ENCODE results near the gene FAM180B.

FAM180B gene

GRCh38 chr11:47611348-47611794 is 24.9 kb downstream of the FAM180B start:
- Histone ChIP-seq H3K27me3 (ENCODE audit: insufficient read depth, insufficient read length) (no peaks in the 10 kb centered on the region), H3K36me3 (ENCODE audit: insufficient read depth, insufficient read length, low read length) (peaks cover 17% of the 10 kb centered on the region), H3K9me3 (ENCODE audit: insufficient read depth, low read length) (no peaks in the 10 kb centered on the region), H3K4me1 (ENCODE audit: insufficient read depth, insufficient read length) (no peaks in the 10 kb centered on the region), H3K4me3 (ENCODE audit: insufficient read length, low read depth) (no peak overlapping the region), H3K9ac (ENCODE audit: insufficient read length, low read depth) (no peak overlapping the region)
- TF ChIP-seq SUZ12 (IDR thresholded peaks at IDR 0.05; ENCODE audit: extremely low read depth, insufficient read depth, insufficient read length) (no peak), YY1 (IDR thresholded peaks at IDR 0.05; ENCODE audit: insufficient read depth, insufficient read length) (no peak), ZNF274 (IDR thresholded peaks at IDR 0.05; ENCODE audit: low read depth, low read length) (no peak)
- no peak for DNase-seq (ENCODE audit: low read depth, low spot score)

DNA sequence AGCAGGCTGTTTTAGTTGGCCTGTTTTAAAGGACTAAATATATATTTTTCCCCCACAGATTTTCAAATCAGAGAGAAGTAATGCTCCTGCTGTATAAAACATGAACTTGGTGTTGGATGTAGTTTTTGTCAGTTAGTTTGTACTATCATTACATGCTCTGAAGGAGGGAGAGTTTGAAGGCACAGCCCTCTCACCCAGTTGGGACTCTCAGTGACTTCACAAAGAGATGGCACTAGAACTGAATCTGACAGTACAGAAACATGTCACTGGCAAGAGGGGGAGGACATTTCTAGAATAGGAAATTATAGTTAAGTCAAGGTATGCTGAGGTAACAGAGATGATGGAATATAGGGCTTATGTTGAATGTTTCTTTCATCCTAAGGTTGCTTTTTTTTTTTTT is 28.8 kb downstream of the FAM180B start:
- DNase-seq (ENCODE audit: low read depth, low spot score) = no peak
- Histone ChIP-seq H3K36me3 (ENCODE audit: insufficient read depth, insufficient read length, low read length) (peaks cover 53% of the 10 kb centered on the region), H3K27me3 (ENCODE audit: insufficient read depth, insufficient read length) (no peaks in the 10 kb centered on the region), H3K9me3 (ENCODE audit: insufficient read depth, low read length) (no peaks in the 10 kb centered on the region), H3K9ac (ENCODE audit: insufficient read length, low read depth) (no peak overlapping the region), H3K4me3 (ENCODE audit: insufficient read length, low read depth) (no peak overlapping the region), H3K4me1 (ENCODE audit: insufficient read depth, insufficient read length) (no peaks in the 10 kb centered on the region)
- TF ChIP-seq SUZ12 (IDR thresholded peaks at IDR 0.05; ENCODE audit: extremely low read depth, insufficient read depth, insufficient read length) (no peak), YY1 (IDR thresholded peaks at IDR 0.05; ENCODE audit: insufficient read depth, insufficient read length) (no peak)

DNA sequence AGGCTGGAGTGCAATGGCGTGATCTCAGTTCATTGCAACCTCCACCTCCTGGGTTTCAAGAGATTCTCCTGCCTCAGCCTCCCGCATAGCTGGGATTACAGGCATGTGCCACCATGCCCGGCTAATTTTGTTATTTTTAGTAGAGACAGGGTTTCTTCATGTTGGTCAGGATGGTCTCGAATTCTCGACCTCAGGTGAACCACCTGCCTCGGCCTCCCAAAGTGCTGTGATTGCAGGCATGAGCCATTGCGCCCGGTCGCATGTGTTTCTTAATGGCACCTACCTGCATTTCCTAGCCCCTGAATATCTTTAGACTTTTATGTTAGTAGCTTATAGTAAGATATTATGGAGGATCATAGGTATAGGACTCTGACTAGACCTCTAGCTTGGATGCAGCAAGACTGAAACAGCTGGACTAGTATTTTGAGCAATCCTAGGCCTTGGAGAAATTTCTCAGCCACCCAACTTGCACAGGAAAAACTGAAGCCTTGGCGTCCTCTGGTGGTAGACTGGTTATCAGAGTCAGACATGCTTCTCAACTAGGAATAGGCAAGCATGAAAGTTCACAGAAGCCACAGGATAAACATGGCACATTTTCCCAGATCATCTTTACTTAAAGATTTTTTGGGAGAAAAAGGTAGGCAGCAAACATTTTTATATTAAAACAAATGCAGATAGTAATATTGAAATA is 30.4 kb downstream of the FAM180B start:
- H3K9me3 ChIP-seq (ENCODE audit: insufficient read depth, low read length) = no peaks in the 10 kb centered on the region
- no peak overlapping the region for H3K4me3 ChIP-seq (ENCODE audit: insufficient read length, low read depth)
- TF ChIP-seq YY1 (IDR thresholded peaks at IDR 0.05; ENCODE audit: insufficient read depth, insufficient read length) = no peak
- TF ChIP-seq SUZ12 (IDR thresholded peaks at IDR 0.05; ENCODE audit: extremely low read depth, insufficient read depth, insufficient read length) = no peak
- TF ChIP-seq ZNF274 (IDR thresholded peaks at IDR 0.05; ENCODE audit: low read depth, low read length) = no peak
- DNase-seq (ENCODE audit: low read depth, low spot score) = no peak
- H3K27me3 ChIP-seq (ENCODE audit: insufficient read depth, insufficient read length) = no peaks in the 10 kb centered on the region
- H3K36me3 ChIP-seq (ENCODE audit: insufficient read depth, insufficient read length, low read length) = peaks cover 58% of the 10 kb centered on the region
- H3K9ac ChIP-seq (ENCODE audit: insufficient read length, low read depth) = no peak overlapping the region
- H3K4me1 ChIP-seq (ENCODE audit: insufficient read depth, insufficient read length) = no peaks in the 10 kb centered on the region

DNA sequence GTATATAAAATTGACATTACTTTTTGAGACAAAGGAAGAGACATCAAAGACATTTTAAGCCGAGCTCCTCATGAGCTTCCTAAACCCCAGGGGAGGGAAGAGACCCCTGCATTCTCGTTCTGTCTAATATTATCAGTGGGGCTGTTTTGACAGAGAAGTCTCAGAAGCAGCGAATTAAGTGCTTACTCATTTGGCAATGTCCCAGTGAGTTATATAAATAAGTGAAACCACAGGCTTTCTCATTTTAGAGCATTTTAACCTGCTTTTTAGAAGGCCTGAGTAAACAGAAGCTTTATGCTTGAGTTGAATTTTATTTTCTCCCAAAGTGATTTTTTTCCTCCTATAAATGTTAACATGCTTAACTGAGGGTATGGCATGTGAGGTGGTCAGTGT is 30.9 kb downstream of the FAM180B start:
- Histone ChIP-seq H3K4me3 (ENCODE audit: insufficient read length, low read depth) (no peak overlapping the region), H3K9me3 (ENCODE audit: insufficient read depth, low read length) (no peaks in the 10 kb centered on the region), H3K27me3 (ENCODE audit: insufficient read depth, insufficient read length) (no peaks in the 10 kb centered on the region), H3K4me1 (ENCODE audit: insufficient read depth, insufficient read length) (no peaks in the 10 kb centered on the region), H3K36me3 (ENCODE audit: insufficient read depth, insufficient read length, low read length) (peaks cover 62% of the 10 kb centered on the region), H3K9ac (ENCODE audit: insufficient read length, low read depth) (no peak overlapping the region)
- TF ChIP-seq YY1 (IDR thresholded peaks at IDR 0.05; ENCODE audit: insufficient read depth, insufficient read length) = no peak
- no peak for TF ChIP-seq SUZ12 (IDR thresholded peaks at IDR 0.05; ENCODE audit: extremely low read depth, insufficient read depth, insufficient read length)
- no peak for TF ChIP-seq ZNF274 (IDR thresholded peaks at IDR 0.05; ENCODE audit: low read depth, low read length)
- DNase-seq (ENCODE audit: low read depth, low spot score) = no peak

DNA sequence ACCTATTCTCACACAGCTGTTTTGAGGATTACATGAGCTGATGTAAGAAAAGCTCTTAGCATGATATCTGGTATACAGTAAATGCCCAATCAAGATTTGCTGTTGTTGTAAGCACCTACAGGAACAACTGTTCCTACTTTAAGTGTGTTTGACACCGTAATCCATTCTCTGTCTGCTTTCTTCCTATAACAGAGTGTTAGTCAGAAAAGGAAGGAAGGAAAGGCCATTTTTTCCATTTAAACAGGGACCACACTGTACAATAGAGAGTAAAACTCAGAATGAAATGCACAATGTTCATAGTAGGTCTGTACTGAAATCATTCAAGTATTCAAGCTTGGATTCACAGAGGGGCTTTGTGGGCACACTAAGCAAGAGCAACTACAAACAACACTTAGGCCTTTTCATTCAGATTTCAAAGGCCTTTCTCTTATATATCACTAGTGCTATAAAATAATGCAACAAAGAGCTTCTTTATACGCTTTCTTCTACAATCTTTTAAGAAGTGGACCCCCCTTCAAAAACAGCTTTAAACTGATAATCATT is 34.4 kb downstream of the FAM180B start:
- Histone ChIP-seq H3K4me3 (ENCODE audit: insufficient read length, low read depth) (no peak overlapping the region), H3K9me3 (ENCODE audit: insufficient read depth, low read length) (no peaks in the 10 kb centered on the region), H3K36me3 (ENCODE audit: insufficient read depth, insufficient read length, low read length) (peaks cover 92% of the 10 kb centered on the region), H3K27me3 (ENCODE audit: insufficient read depth, insufficient read length) (no peaks in the 10 kb centered on the region), H3K9ac (ENCODE audit: insufficient read length, low read depth) (no peak overlapping the region), H3K4me1 (ENCODE audit: insufficient read depth, insufficient read length) (no peaks in the 10 kb centered on the region)
- no peak for DNase-seq (ENCODE audit: low read depth, low spot score)
- TF ChIP-seq ZNF274 (IDR thresholded peaks at IDR 0.05; ENCODE audit: low read depth, low read length) (no peak), YY1 (IDR thresholded peaks at IDR 0.05; ENCODE audit: insufficient read depth, insufficient read length) (no peak), SUZ12 (IDR thresholded peaks at IDR 0.05; ENCODE audit: extremely low read depth, insufficient read depth, insufficient read length) (no peak)

DNA sequence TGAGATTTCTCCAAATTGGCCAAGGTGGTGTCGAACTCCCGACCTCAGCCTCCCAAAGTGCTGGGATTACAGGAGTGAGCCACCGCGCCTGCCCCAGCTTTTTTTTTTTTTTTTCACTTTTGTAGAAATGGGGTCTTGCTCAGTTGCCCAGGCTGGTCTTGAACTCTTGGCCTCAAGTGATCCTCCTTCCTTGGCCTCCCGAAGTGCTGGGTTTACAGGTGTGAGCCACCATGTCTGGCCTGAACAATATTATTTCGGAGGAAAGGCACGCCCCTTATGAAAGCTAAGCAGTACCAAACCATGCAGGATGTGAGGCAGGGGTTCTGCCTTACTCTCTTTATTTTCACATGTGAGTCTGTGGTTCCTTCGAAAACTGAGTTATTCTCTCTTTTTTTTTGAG is 39.8 kb downstream of the FAM180B start:
- H3K4me3 ChIP-seq (ENCODE audit: insufficient read length, low read depth) = no peak overlapping the region
- DNase-seq (ENCODE audit: low read depth, low spot score) = no peak
- no peaks in the 10 kb centered on the region for H3K27me3 ChIP-seq (ENCODE audit: insufficient read depth, insufficient read length)
- no peaks in the 10 kb centered on the region for H3K9me3 ChIP-seq (ENCODE audit: insufficient read depth, low read length)
- peaks cover 93% of the 10 kb centered on the region for H3K36me3 ChIP-seq (ENCODE audit: insufficient read depth, insufficient read length, low read length)
- TF ChIP-seq YY1 (IDR thresholded peaks at IDR 0.05; ENCODE audit: insufficient read depth, insufficient read length) (no peak), ZNF274 (IDR thresholded peaks at IDR 0.05; ENCODE audit: low read depth, low read length) (no peak), SUZ12 (IDR thresholded peaks at IDR 0.05; ENCODE audit: extremely low read depth, insufficient read depth, insufficient read length) (no peak)
- no peaks in the 10 kb centered on the region for H3K4me1 ChIP-seq (ENCODE audit: insufficient read depth, insufficient read length)
- no peak overlapping the region for H3K9ac ChIP-seq (ENCODE audit: insufficient read length, low read depth)

- H3K4me1 ChIP-seq (ENCODE audit: insufficient read depth, insufficient read length) = no peaks in the 10 kb centered on the region
- peaks cover 91% of the 10 kb centered on the region for H3K36me3 ChIP-seq (ENCODE audit: insufficient read depth, insufficient read length, low read length)
- H3K9ac ChIP-seq (ENCODE audit: insufficient read length, low read depth) = no peak overlapping the region
- no peak for DNase-seq (ENCODE audit: low read depth, low spot score)
- no peaks in the 10 kb centered on the region for H3K27me3 ChIP-seq (ENCODE audit: insufficient read depth, insufficient read length)
- TF ChIP-seq YY1 (IDR thresholded peaks at IDR 0.05; ENCODE audit: insufficient read depth, insufficient read length) (no peak), ZNF274 (IDR thresholded peaks at IDR 0.05; ENCODE audit: low read depth, low read length) (no peak), SUZ12 (IDR thresholded peaks at IDR 0.05; ENCODE audit: extremely low read depth, insufficient read depth, insufficient read length) (no peak)
- H3K4me3 ChIP-seq (ENCODE audit: insufficient read length, low read depth) = no peak overlapping the region
- no peaks in the 10 kb centered on the region for H3K9me3 ChIP-seq (ENCODE audit: insufficient read depth, low read length)
Observed at GRCh38 chr11:47628026-47628425, 41.5 kb downstream of the FAM180B start.

Data from NT2/D1 (cell line).